DOHH2 (cell line): Measurements from ENCODE around the gene OSBPL10.

ENCODE experiments used
- EZH2phosphoT487 ChIP-seq: fragments of 200-600 bp; sonication (generic); IDR thresholded peaks from 2 replicates; pipeline ENCODE4 v1.6.1; 2017; ENCODE audit warnings: borderline replicate concordance, mild to moderate bottlenecking, antibody characterized with exemption, low read length, moderate library complexity, mixed read lengths
- TF ChIP-seq, protein P1 (sequence below): fragments of 200-600 bp; sonication (generic); IDR thresholded peaks from one replicate; pipeline ENCODE4 v1.5.1; 2014; ENCODE audit warnings: antibody characterized with exemption, mild to moderate bottlenecking, low read depth, low read length; ENCODE audit not compliant: poor library complexity, severe bottlenecking

DNA sequence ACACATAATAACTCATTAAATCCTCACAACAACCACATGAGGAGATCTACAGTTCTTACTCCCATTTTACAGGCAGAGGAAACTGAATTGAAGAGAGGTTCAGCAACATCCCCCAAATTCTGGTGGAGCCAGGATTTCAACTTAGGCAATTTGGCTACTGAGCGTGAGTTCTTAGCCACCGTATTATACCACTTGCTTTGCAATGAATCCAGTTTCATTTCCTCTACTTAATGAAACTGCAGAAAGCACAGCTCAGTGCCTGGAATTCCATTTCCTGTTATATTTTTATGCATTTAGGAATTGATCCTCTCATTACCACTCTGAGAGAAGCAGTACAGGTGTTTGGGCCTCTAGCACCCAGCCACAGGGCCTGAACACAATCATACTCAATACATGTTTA is 4.8 kb upstream of the OSBPL10 start:
- TF ChIP-seq, protein P1, sequence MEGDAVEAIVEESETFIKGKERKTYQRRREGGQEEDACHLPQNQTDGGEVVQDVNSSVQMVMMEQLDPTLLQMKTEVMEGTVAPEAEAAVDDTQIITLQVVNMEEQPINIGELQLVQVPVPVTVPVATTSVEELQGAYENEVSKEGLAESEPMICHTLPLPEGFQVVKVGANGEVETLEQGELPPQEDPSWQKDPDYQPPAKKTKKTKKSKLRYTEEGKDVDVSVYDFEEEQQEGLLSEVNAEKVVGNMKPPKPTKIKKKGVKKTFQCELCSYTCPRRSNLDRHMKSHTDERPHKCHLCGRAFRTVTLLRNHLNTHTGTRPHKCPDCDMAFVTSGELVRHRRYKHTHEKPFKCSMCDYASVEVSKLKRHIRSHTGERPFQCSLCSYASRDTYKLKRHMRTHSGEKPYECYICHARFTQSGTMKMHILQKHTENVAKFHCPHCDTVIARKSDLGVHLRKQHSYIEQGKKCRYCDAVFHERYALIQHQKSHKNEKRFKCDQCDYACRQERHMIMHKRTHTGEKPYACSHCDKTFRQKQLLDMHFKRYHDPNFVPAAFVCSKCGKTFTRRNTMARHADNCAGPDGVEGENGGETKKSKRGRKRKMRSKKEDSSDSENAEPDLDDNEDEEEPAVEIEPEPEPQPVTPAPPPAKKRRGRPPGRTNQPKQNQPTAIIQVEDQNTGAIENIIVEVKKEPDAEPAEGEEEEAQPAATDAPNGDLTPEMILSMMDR, result no peak
- no peak for TF ChIP-seq EZH2phosphoT487
